HG03432 (cell line): ENCODE measurements around the gene SCCPDH.
"Not testable (repeated sequence)": the region's sequence is repeated elsewhere in the genome, so short reads cannot be mapped to it uniquely, and the experiment has no call there.

ENCODE experiments used
- ATAC-seq: cut with Tn5 transposase; IDR thresholded peaks from one replicate; pipeline ENCODE4 v1.9.1; 2021; ENCODE audit warnings: mild to moderate bottlenecking, moderate library complexity; ENCODE audit not compliant: unreplicated experiment

The SCCPDH gene

GRCh38 chr1:246724016-246724730 lies at the start of gene SCCPDH:
SCCPDH (plus strand) TSS chr1:246724409; CDS start chr1:246724423, 14 bp downstream.
- peak; percentile 97 for ATAC-seq

GRCh38 chr1:246677842-246678241 lies 46.4 kb upstream of the SCCPDH start:
- no peak for ATAC-seq

- no peak for ATAC-seq
Measured at GRCh38 chr1:246678816-246679793, 45.1 kb upstream of the SCCPDH start.

GRCh38 chr1:246679794-246680177 lies 44.4 kb upstream of the SCCPDH start:
- ATAC-seq, result no peak

DNA sequence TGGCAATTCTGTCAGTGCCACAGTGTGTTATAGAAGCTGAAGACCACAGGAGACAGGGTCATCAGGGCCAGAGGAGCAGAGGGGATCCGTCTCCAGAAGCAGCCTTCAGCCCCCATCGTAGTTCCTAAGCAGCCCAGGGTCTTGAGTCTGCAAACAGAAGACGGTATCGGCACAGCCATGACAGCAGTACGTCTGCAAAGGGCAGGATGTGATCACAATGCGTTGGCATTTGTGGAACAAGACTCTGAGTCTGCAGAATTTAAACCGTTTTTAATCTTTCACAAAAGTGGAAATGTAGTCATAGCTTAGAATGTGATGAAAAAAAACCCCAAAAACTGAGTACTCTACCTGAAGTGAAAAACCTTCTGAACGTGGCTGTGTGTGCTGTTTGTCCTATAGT lies 44.0 kb upstream of the SCCPDH start:
- ATAC-seq, result no peak

- ATAC-seq, result no peak
Measured at GRCh38 chr1:246680696-246681130, 43.5 kb upstream of the SCCPDH start.

- peak; percentile 60 for ATAC-seq
Measured at GRCh38 chr1:246681900-246682895, 42.0 kb upstream of the SCCPDH start.

DNA sequence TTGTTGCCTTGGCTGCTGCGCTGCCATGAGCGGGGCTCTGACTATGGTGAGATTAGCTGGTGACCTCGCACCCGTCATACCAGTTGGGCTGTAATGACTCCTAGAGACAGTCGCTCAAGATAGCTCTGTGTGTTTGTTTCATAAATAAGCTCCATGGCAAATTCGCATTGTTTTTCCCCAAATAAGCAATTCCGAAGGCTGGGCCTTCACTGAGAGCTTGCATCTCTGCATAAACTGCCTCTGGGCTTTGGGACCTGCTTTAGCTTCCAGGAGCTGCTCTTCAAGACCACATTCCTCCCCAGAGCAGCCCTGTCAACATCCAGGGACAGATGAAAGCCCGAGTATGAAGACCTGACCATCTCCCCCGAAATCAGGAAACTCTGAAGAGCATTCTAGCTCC lies 40.7 kb upstream of the SCCPDH start:
- ATAC-seq, result no peak

GRCh38 chr1:246687002-246687401 lies 37.2 kb upstream of the SCCPDH start:
- ATAC-seq, result no peak

DNA sequence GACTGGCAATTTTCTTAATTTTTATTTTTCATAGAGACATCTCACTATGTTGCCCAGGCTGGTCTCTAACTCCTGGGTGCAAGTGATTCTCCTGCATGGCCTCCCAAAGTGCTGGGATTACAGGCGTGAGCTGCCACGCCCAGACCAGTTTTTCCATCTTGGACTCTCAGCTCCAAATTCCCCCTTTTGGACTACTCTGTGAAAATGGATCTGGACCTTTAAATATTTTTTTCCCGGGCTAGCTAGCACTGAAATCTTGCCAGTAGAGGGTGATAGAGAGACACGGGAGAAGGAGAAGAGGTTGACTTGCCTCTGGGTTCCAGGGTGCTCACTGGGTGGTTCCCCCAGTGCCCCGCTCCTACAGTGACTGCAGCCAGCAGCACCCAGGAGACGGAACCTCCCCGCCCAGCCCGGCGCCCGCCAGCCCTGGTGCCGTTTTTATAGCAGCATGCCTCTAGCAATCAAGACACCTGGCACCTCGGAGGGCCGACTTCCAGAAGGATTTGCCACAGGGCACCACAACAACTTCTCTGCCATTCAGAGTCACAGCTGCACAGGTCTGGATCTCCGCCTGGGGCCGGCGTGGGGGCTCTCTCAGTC lies 34.7 kb upstream of the SCCPDH start:
- ATAC-seq, result peak; percentile 100

- ATAC-seq, result no peak
Measured at GRCh38 chr1:246690100-246690499, 34.1 kb upstream of the SCCPDH start.

DNA sequence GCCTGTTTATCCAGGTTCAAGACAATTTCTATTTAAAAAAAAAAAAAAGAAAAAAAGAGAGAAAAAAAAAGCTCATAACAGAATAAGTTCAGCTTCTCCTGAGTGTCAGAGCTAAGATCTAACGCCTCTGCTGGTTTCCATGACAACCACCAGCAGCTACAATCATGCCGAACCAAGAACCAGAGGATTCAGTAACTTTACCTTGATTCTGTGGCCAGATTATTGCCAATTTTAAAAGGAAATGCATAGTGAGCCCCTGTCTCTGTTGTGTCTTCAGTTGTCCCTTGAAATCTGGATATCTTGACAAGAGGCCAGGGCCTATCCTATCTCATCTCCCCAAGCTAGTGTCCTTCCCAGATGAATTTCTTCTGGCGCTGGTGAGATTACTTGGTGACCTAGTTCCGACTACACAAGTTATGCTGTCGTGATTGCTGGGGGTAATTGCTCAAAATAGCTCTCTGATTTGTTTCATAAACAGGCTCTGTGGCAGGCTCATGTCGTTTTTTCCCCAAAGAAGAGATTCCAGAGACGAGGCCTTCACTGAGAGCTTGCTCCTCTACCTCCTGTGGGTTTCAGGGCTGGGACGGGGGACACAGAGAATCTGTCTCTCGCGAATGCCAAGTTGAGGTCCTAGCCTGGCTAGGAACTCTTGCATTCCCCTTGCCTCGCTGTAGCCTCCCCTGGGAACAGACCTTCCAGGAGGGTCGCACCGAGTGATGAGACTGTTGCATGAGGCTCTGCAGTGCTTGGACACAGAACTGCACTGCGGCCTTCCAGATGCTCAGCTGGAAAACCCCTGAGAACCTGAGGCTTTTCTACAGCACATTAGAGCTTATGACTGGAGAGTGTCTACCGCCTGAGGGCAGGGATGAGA lies 32.4 kb upstream of the SCCPDH start:
- no peak for ATAC-seq

GRCh38 chr1:246694213-246694895 lies 29.9 kb upstream of the SCCPDH start:
- not testable (repeated sequence) for ATAC-seq

DNA sequence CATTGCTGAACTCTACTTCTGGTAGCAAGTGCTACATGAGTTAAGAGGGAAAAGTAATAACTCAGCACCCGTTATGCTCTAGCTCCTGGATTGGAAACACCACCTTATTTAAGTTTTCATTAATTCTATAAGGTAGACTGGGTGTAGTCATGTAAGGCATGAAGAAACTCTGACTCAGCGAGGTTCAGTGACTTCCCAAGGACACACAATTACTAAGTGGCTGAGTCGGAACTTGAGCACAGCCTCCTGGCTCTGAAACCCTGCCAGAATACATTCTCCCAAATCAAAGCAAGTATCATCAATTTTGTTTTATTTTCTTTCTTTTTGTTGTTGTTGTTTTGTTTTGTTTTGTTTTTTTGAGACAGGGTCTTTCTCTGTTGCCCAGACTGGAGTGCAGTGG lies 29.1 kb upstream of the SCCPDH start:
- ATAC-seq, result no peak

- no peak for ATAC-seq
Measured at GRCh38 chr1:246695666-246696065, 28.5 kb upstream of the SCCPDH start.

DNA sequence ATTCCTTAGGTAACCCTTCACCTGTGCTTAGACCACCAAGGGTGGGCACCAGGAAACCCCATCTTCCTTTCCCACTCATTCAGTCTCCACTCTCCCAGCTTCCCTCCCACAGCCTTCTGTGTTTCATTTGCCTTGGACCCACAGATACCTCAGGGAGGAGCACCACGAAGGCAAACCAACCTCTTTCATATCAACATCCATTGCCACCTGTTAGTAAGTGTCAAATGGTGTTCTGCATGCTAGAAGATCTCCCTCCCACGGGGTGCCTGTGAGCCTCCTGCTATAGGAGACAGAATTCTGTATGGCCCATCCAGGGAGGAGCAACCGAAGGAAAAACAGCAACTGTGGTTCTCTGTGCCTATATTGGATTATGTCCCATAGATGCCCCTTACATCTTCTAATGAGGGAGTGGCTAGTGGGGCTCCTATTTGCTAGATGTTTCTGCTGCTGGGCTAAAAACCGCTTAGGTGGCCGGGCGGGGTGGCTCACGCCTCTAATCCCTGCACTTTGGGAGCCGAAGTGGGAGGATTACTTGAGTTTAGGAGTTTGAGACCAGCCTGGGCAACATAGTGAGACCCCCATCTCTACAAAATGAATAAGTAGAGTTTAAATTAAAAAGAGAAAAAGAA lies 25.6 kb upstream of the SCCPDH start:
- ATAC-seq, result no peak

DNA sequence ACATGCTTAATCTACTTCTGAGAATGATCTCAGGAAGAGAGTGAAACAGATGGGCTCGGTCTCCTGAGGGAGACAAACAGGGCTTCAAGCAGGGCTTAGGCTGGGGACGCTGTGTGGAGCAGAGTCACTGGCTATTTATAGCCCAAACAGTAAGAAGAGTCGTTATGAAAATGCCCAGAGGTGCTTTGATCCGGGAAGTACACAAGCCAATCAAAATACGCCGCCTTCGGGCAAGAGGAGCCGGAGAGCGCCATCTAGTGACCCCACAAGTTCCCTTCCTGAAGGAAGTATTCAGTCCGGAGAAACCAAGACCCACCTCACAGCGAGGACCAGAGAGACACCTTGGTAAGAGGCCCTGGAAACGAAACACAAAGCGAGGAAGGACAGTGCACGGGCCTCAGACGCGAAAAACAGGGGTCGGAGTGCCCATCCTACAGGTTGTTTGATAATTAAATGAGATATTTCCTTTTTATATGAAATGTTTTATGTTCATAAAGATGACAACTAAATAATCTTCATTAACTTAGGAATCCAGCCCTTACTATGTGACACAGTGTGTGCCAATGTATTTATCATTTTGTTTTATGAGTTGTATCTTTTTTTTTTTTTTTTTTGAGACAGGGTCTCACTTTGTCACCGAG lies 25.0 kb upstream of the SCCPDH start:
- peak; percentile 93 for ATAC-seq

DNA sequence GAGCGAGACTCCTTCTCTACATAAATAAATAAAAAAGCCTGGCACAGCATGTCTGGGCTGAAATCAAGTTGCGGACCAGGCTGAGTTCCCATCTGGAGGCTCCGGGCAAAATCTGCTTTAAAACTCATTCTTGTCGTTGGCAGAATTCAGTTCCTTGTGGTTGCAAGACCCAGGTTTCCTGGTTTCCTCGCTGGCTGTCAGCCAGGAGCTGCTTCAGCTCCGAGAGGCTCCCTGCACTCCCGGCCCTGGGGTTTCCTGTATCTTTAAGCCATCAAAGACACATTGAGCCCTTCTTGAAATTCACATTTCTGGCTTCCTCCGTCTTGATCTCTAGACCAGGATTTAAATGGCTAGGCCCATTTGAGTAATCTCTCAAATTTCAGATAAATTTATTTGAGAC lies 20.6 kb upstream of the SCCPDH start:
- ATAC-seq, result no peak
